SU-DHL-6 (cell line): ENCODE data around the gene TTN.

Source experiments
- H2AFZ ChIP-seq: fragments of 200-600 bp; sonication (generic); 2 replicates; pipeline ENCODE4 v1.6.1; 2014; ENCODE audit warnings: low read depth, mild to moderate bottlenecking, moderate library complexity, mixed read lengths, antibody characterized with exemption, low read length; ENCODE audit not compliant: severe bottlenecking
- H3F3A ChIP-seq: fragments of 200-600 bp; shearing (Covaris generic); 2 replicates; pipeline ENCODE4 v1.6.0; 2016; ENCODE audit warnings: antibody characterized with exemption, mild to moderate bottlenecking; ENCODE audit not compliant: insufficient read depth
- H3K27ac ChIP-seq: fragments of 200-600 bp; sonication (generic); 2 replicates; pipeline ENCODE4 v1.5.1; 2016; ENCODE audit warnings: low read depth, mild to moderate bottlenecking, low read length, moderate library complexity, mixed read lengths
- H3K27me3 ChIP-seq: fragments of 200-600 bp; sonication (generic), shearing (Covaris generic); 2 replicates; pipeline ENCODE4 v1.6.0; 2014; ENCODE audit warnings: mild to moderate bottlenecking, low read length
- H3K36me3 ChIP-seq: fragments of 200-600 bp; sonication (generic); 2 replicates; pipeline ENCODE4 v1.6.1; 2014; ENCODE audit warnings: mild to moderate bottlenecking, low read length, mixed read lengths
- H3K4me2 ChIP-seq: fragments of 300-600, 200-600 bp; shearing (Covaris generic), sonication (generic); 2 replicates; pipeline ENCODE4 v1.6.0; 2014; ENCODE audit warnings: low read length, low read depth, mild to moderate bottlenecking; ENCODE audit not compliant: poor library complexity, severe bottlenecking
- H3K4me3 ChIP-seq: fragments of 200-600 bp; sonication (generic); 2 replicates; pipeline ENCODE4 v1.5.1; 2014; ENCODE audit warnings: antibody characterized with exemption, low read length, mild to moderate bottlenecking, mixed read lengths; ENCODE audit not compliant: insufficient read depth, poor library complexity, severe bottlenecking
- H3K79me2 ChIP-seq: fragments of 200-600 bp; sonication (generic); 2 replicates; pipeline ENCODE4 v1.6.1; 2014; ENCODE audit warnings: mild to moderate bottlenecking, low read length, moderate library complexity; ENCODE audit not compliant: insufficient read depth
- H3K9ac ChIP-seq: fragments of 200-600 bp; sonication (generic); 2 replicates; pipeline ENCODE4 v1.7.0; 2014; ENCODE audit warnings: mild to moderate bottlenecking, low read length
- H3K9me2 ChIP-seq: fragments of 200-600 bp; sonication (generic); replicated peaks from 2 replicates; pipeline ENCODE4 v1.6.1; 2014; ENCODE audit warnings: low read length; ENCODE audit not compliant: insufficient read depth
- H3K9me3 ChIP-seq: fragments of 200-600 bp; sonication (generic); 2 replicates; pipeline ENCODE4 v1.6.1; 2014; ENCODE audit warnings: low read length, mixed read lengths; ENCODE audit not compliant: insufficient read depth
- H4K20me1 ChIP-seq: fragments of 200-600 bp; sonication (generic); 2 replicates; pipeline ENCODE4 v1.6.1; 2014; ENCODE audit warnings: low read depth, mild to moderate bottlenecking, antibody characterized with exemption, low read length, moderate library complexity, mixed read lengths
- EZH2phosphoT487 ChIP-seq: fragments of 200-600 bp; sonication (generic), shearing (Covaris generic); conservative IDR thresholded peaks from 2 replicates; pipeline ENCODE4 v1.6.1; 2018; ENCODE audit warnings: mild to moderate bottlenecking, antibody characterized with exemption, low read length, moderate library complexity, mixed read lengths
- TF ChIP-seq, protein P1 (sequence below): fragments of 200-600 bp; sonication (generic); IDR thresholded peaks from one replicate; pipeline ENCODE4 v1.5.1; 2017; ENCODE audit warnings: antibody characterized with exemption, mild to moderate bottlenecking, low read length, moderate library complexity; ENCODE audit not compliant: insufficient read depth, poor library complexity, severe bottlenecking

TTN gene

GRCh38 chr2:178756843-178757242 lies 50.4 kb downstream of the TTN start:
- H3K27ac ChIP-seq: no peak overlapping the region
- no peak for TF ChIP-seq EZH2phosphoT487
- TF ChIP-seq, protein P1, sequence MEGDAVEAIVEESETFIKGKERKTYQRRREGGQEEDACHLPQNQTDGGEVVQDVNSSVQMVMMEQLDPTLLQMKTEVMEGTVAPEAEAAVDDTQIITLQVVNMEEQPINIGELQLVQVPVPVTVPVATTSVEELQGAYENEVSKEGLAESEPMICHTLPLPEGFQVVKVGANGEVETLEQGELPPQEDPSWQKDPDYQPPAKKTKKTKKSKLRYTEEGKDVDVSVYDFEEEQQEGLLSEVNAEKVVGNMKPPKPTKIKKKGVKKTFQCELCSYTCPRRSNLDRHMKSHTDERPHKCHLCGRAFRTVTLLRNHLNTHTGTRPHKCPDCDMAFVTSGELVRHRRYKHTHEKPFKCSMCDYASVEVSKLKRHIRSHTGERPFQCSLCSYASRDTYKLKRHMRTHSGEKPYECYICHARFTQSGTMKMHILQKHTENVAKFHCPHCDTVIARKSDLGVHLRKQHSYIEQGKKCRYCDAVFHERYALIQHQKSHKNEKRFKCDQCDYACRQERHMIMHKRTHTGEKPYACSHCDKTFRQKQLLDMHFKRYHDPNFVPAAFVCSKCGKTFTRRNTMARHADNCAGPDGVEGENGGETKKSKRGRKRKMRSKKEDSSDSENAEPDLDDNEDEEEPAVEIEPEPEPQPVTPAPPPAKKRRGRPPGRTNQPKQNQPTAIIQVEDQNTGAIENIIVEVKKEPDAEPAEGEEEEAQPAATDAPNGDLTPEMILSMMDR: no peak
- no peak overlapping the region for H3K4me2 ChIP-seq
- H3K9ac ChIP-seq: no peak overlapping the region
- no peaks in the 10 kb centered on the region for H3K36me3 ChIP-seq
- no peaks in the 10 kb centered on the region for H4K20me1 ChIP-seq
- no peaks in the 10 kb centered on the region for H3F3A ChIP-seq
- no peak overlapping the region for H3K4me3 ChIP-seq
- H3K9me2 ChIP-seq: no peaks in the 10 kb centered on the region
- H3K79me2 ChIP-seq: no peaks in the 10 kb centered on the region
- no peaks in the 10 kb centered on the region for H3K27me3 ChIP-seq
- no peaks in the 10 kb centered on the region for H3K9me3 ChIP-seq
- H2AFZ ChIP-seq: no peak overlapping the region

DNA sequence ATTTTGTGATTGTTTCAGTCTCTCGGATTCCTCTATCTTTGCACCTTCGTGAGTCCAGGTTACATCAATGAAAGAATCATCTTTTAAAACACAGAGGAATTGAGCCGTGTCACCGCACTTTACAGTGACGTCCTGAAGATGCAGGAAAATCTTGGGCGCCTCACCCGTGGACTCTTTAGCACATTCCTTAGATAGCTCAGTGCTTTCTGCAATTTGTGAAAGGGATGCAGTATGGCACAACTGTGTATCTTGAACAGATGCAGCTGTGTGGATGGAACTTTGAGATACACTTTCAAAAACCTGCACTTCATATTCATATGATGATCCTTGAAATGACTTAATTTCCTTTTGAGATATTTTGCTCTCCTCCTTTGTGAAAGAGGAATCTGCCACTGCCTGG lies 50.9 kb downstream of the TTN start:
- no peaks in the 10 kb centered on the region for H3K9me2 ChIP-seq
- no peaks in the 10 kb centered on the region for H3F3A ChIP-seq
- no peak for TF ChIP-seq EZH2phosphoT487
- TF ChIP-seq, protein P1: no peak
- H4K20me1 ChIP-seq: no peaks in the 10 kb centered on the region
- H3K4me2 ChIP-seq: no peak overlapping the region
- no peaks in the 10 kb centered on the region for H3K9me3 ChIP-seq
- H3K27ac ChIP-seq: no peak overlapping the region
- no peak overlapping the region for H3K9ac ChIP-seq
- no peaks in the 10 kb centered on the region for H3K27me3 ChIP-seq
- H3K79me2 ChIP-seq: no peaks in the 10 kb centered on the region
- no peak overlapping the region for H2AFZ ChIP-seq
- no peaks in the 10 kb centered on the region for H3K36me3 ChIP-seq
- H3K4me3 ChIP-seq: no peak overlapping the region

DNA sequence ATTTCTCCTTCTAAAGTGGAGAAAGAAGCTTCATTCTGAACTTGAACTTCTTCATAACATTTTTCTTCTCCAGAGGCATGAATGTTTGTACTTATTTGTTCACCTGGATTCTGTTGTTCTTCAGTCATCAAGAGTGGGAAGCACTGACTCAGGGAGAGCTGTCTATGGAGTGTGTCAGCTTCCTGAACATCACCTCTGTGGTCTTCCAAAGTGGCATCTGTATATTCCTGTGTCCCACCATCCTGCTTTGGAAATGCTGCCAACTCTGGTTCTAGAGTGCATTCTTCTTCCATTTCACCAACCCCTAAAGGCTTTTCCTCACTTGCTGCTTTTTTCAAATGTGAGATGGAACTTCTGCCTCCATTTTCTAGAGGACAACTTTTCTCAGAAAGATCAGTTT lies 59.5 kb downstream of the TTN start:
- Histone ChIP-seq H3K27ac (no peak overlapping the region), H2AFZ (no peak overlapping the region), H3K36me3 (no peaks in the 10 kb centered on the region), H4K20me1 (no peaks in the 10 kb centered on the region), H3K9ac (no peak overlapping the region), H3K27me3 (no peaks in the 10 kb centered on the region), H3F3A (no peaks in the 10 kb centered on the region), H3K79me2 (no peaks in the 10 kb centered on the region), H3K4me2 (no peak overlapping the region), H3K9me2 (no peaks in the 10 kb centered on the region), H3K9me3 (no peaks in the 10 kb centered on the region), H3K4me3 (no peak overlapping the region)
- TF ChIP-seq, protein P1: no peak
- no peak for TF ChIP-seq EZH2phosphoT487

GRCh38 chr2:178734518-178734917 lies 72.7 kb downstream of the TTN start:
- no peaks in the 10 kb centered on the region for H3K79me2 ChIP-seq
- no peaks in the 10 kb centered on the region for H3K9me3 ChIP-seq
- H3K4me3 ChIP-seq: no peak overlapping the region
- H3K36me3 ChIP-seq: no peaks in the 10 kb centered on the region
- H3K4me2 ChIP-seq: no peak overlapping the region
- no peak overlapping the region for H2AFZ ChIP-seq
- no peaks in the 10 kb centered on the region for H3K9me2 ChIP-seq
- H4K20me1 ChIP-seq: no peaks in the 10 kb centered on the region
- TF ChIP-seq EZH2phosphoT487: no peak
- TF ChIP-seq, protein P1: no peak
- H3K9ac ChIP-seq: no peak overlapping the region
- H3K27me3 ChIP-seq: no peaks in the 10 kb centered on the region
- H3F3A ChIP-seq: no peaks in the 10 kb centered on the region
- no peak overlapping the region for H3K27ac ChIP-seq
